Esophagus (tissue), 2 donors: Measurements from ENCODE around the gene PCYT2. TPM values are rescaled to one million over a fixed set of nuclear protein-coding genes. Genes with fewer than 3 reads are reported as not detected.
A peak's percentile ranks its signal among the peaks of the same experiment; 100 is the strongest.

Source experiments
- H3K27ac ChIP-seq, 2 donors: one replicate each; pipeline ENCODE4 v1.5.1; 2013; ENCODE audit warnings: low read depth in 2 of 2, mild to moderate bottlenecking in 2 of 2, inconsistent platforms in 1 of 2, low read length in 1 of 2, moderate library complexity in 1 of 2
- H3K27me3 ChIP-seq, 2 donors: one replicate each; pipeline ENCODE4 v1.6.1; 2013; ENCODE audit warnings: low read length in 2 of 2, control low read depth in 1 of 2, mild to moderate bottlenecking in 1 of 2; ENCODE audit not compliant: insufficient read depth in 2 of 2, control insufficient read depth in 1 of 2
- H3K36me3 ChIP-seq, 2 donors: one replicate each; pipeline ENCODE4 v1.6.1; 2013; ENCODE audit warnings: low read length in 1 of 2; ENCODE audit not compliant: control insufficient read depth in 2 of 2, insufficient read depth in 2 of 2
- H3K4me1 ChIP-seq, 2 donors: one replicate each; pipeline ENCODE4 v1.6.1; 2013; ENCODE audit warnings: low read length in 1 of 2; ENCODE audit not compliant: control insufficient read depth in 2 of 2, insufficient read depth in 2 of 2
- H3K4me3 ChIP-seq, 2 donors: one replicate each; pipeline ENCODE4 v1.5.1; 2013; ENCODE audit warnings: low read length in 2 of 2, mild to moderate bottlenecking in 2 of 2, low read depth in 1 of 2, moderate library complexity in 1 of 2
- H3K9me3 ChIP-seq, 2 donors: one replicate each; pipeline ENCODE4 v1.6.1; 2013; ENCODE audit warnings: mild to moderate bottlenecking in 2 of 2, low read depth in 1 of 2, low read length in 1 of 2, moderate library complexity in 1 of 2; ENCODE audit not compliant: control insufficient read depth in 2 of 2, insufficient read depth in 1 of 2
- WGBS, 2 donors: extraction: QIAGEN DNeasy Blood & Tissue Kit; methylation state at CpG; one replicate each; pipeline ENCODE4 v1.1.7; 2013; 5-methylcytosine and 5-hydroxymethylcytosine counted together
- polyA plus RNA-seq, 2 donors: library from polyadenylated mRNA; stranded (reverse); fragments of 200-250 nt; gene quantifications; one replicate each; pipeline ENCODE4 v1.2.3, GENCODE V29; 2013
- donor health status: healthy with polysubstance abuse.
- donor health status: Bipolar disorder and iron deficiency.

Gene PCYT2
- polyA plus RNA-seq, 2 donors, result 23.1 to 46.5 TPM

GRCh38 chr17:81859906-81860755, 51.1 kb downstream of the PCYT2 start, which contains the start of gene P4HB:
P4HB (minus strand) TSS chr17:81860535; CDS start chr17:81860471, 64 bp downstream.
- Histone ChIP-seq H3K27ac (peak within 1 kb of the TSS; percentile 98 to 99), H3K4me3 (peak within 1 kb of the TSS; percentile 80 to 95), H3K27me3 (no peaks in the 10 kb centered on the region), H3K9me3 (no peaks in the 10 kb centered on the region), H3K36me3 (peaks cover 0 to 18% of the 10 kb centered on the region in 2 donors), H3K4me1 (peaks cover 3 to 13% of the 10 kb centered on the region in 2 donors)
- 0 to 1% methylated on average over 82 to 95 of the region's 95 CpGs for WGBS, 2 donors

GRCh38 chr17:81858967-81859905, 52.0 kb downstream of the PCYT2 start:
- H3K36me3 ChIP-seq, result peaks cover 0 to 25% of the 10 kb centered on the region in 2 donors
- peak overlapping the region; percentile 95 to 97 for H3K27ac ChIP-seq
- H3K27me3 ChIP-seq, result no peaks in the 10 kb centered on the region
- no peaks in the 10 kb centered on the region for H3K9me3 ChIP-seq
- 43 to 50% methylated on average over 23 of the region's 23 CpGs for WGBS, 2 donors
- H3K4me1 ChIP-seq, result peaks cover 3 to 14% of the 10 kb centered on the region in 2 donors
- H3K4me3 ChIP-seq, result peak overlapping the region; percentile 65 to 95

- H3K4me1 ChIP-seq, result peaks cover 3 to 16% of the 10 kb centered on the region in 2 donors
- peak overlapping the region; percentile 2 to 95 for H3K27ac ChIP-seq
- WGBS, 2 donors, result 56 to 69% methylated on average over 30 of the region's 30 CpGs
- no peaks in the 10 kb centered on the region for H3K9me3 ChIP-seq
- H3K4me3 ChIP-seq, result peak overlapping the region; percentile 65 to 95
- no peaks in the 10 kb centered on the region for H3K27me3 ChIP-seq
- H3K36me3 ChIP-seq, result peaks cover 5 to 32% of the 10 kb centered on the region in 2 donors
Measured at GRCh38 chr17:81858170-81858966, 52.8 kb downstream of the PCYT2 start.

- Histone ChIP-seq H3K4me1 (peaks cover 3 to 16% of the 10 kb centered on the region in 2 donors), H3K27ac (peak overlapping the region; percentile 69 to 93), H3K4me3 (no peak overlapping the region), H3K9me3 (no peaks in the 10 kb centered on the region), H3K36me3 (peaks cover 9 to 43% of the 10 kb centered on the region in 2 donors), H3K27me3 (no peaks in the 10 kb centered on the region)
- whole genome bisulfite sequencing, 2 donors, result 48 to 55% methylated on average over 29 of the region's 29 CpGs
Measured at GRCh38 chr17:81854974-81855774, 56.0 kb downstream of the PCYT2 start.

- no peak overlapping the region for H3K27ac ChIP-seq
- peaks cover 9 to 34% of the 10 kb centered on the region in 2 donors for H3K36me3 ChIP-seq
- no peaks in the 10 kb centered on the region for H3K9me3 ChIP-seq
- 88 to 92% methylated on average over 12 of the region's 12 CpGs for WGBS, 2 donors
- peaks cover 0 to 3% of the 10 kb centered on the region in 2 donors for H3K4me1 ChIP-seq
- H3K4me3 ChIP-seq, result no peak overlapping the region
- H3K27me3 ChIP-seq, result no peaks in the 10 kb centered on the region
Measured at GRCh38 chr17:81852237-81852636, 59.0 kb downstream of the PCYT2 start.

GRCh38 chr17:81851423-81851822, 59.8 kb downstream of the PCYT2 start:
- 93% methylated on average over 16 of the region's 16 CpGs for WGBS, 2 donors
- peaks cover 9 to 42% of the 10 kb centered on the region in 2 donors for H3K36me3 ChIP-seq

More at GRCh38 chr17:81851423-81851822, 59.8 kb downstream of the PCYT2 start:
- Histone ChIP-seq H3K4me1 (peaks cover 0 to 6% of the 10 kb centered on the region in 2 donors), H3K27ac (no peak overlapping the region), H3K4me3 (no peak overlapping the region), H3K9me3 (no peaks in the 10 kb centered on the region), H3K27me3 (no peaks in the 10 kb centered on the region)

Other genes with a start within 250 kb of the PCYT2 start
- 10 to 100 TPM; 38.1 to 46.1 TPM for gene OXLD1, start 244.8 kb downstream of the PCYT2 start, polyA plus RNA-seq
- gene CCDC137, start 244.7 kb downstream of the PCYT2 start, polyA plus RNA-seq, result 10 to 100 TPM; 22.2 to 33.0 TPM
- 10 to 100 TPM; 36.2 to 53.9 TPM for gene ARL16, start 227.6 kb downstream of the PCYT2 start, polyA plus RNA-seq
- gene HGS, start 227.4 kb downstream of the PCYT2 start, polyA plus RNA-seq, result 100 to 1,000 TPM in 1 of 2 donors, 10 to 100 TPM in 1; 83.6 to 131 TPM
- gene MRPL12, start 208.0 kb downstream of the PCYT2 start, polyA plus RNA-seq, result 100 to 1,000 TPM; 136 to 173 TPM
- 10 to 100 TPM; 40.5 to 42.4 TPM for gene SLC25A10, start 199.1 kb downstream of the PCYT2 start, polyA plus RNA-seq
- under 1 TPM; 0.11 to 0.14 TPM for gene GCGR, start 107.2 kb downstream of the PCYT2 start, polyA plus RNA-seq
- 10 to 100 TPM; 24.7 to 32.3 TPM for gene MCRIP1, start 78.1 kb downstream of the PCYT2 start, polyA plus RNA-seq
- gene PPP1R27, start 76.3 kb downstream of the PCYT2 start, polyA plus RNA-seq, result under 1 TPM; 0.25 to 0.98 TPM
- gene P4HB, start 50.9 kb downstream of the PCYT2 start, polyA plus RNA-seq, result 100 to 1,000 TPM; 582 to 595 TPM
- 100 to 1,000 TPM; 201 to 209 TPM for gene ARHGDIA, start 40.1 kb downstream of the PCYT2 start, polyA plus RNA-seq
- 10 to 100 TPM; 16.3 to 61.0 TPM for gene ALYREF, start 19.8 kb downstream of the PCYT2 start, polyA plus RNA-seq
- 100 to 1,000 TPM; 127 to 187 TPM for gene ANAPC11, start 19.7 kb downstream of the PCYT2 start, polyA plus RNA-seq
- gene NPB, start 9.2 kb downstream of the PCYT2 start, polyA plus RNA-seq, result under 1 TPM; 0.33 to 0.49 TPM
- 10 to 100 TPM; 64.9 to 84.0 TPM for gene SIRT7, start 6.8 kb upstream of the PCYT2 start, polyA plus RNA-seq
- gene MAFG, start 16.3 kb upstream of the PCYT2 start, polyA plus RNA-seq, result 10 to 100 TPM; 10.3 to 11.9 TPM
- gene PYCR1, start 25.9 kb upstream of the PCYT2 start, polyA plus RNA-seq, result 10 to 100 TPM in 1 of 2 donors, 1 to 10 TPM in 1; 6.5 to 18.1 TPM
- not detected for gene MYADML2, start 35.8 kb upstream of the PCYT2 start, polyA plus RNA-seq
- gene NOTUM, start 49.8 kb upstream of the PCYT2 start, polyA plus RNA-seq, result under 1 TPM; 0.07 to 0.08 TPM
- gene ASPSCR1, start 66.2 kb upstream of the PCYT2 start, polyA plus RNA-seq, result 10 to 100 TPM; 19.1 to 29.8 TPM
- 100 to 1,000 TPM in 1 of 2 donors, 10 to 100 TPM in 1; 86.8 to 117 TPM for gene CENPX, start 111.5 kb upstream of the PCYT2 start, polyA plus RNA-seq
- 10 to 100 TPM; 10.6 to 17.2 TPM for gene LRRC45, start 111.9 kb upstream of the PCYT2 start, polyA plus RNA-seq
- 1 to 10 TPM; 7.1 to 9.6 TPM for gene RAC3, start 120.3 kb upstream of the PCYT2 start, polyA plus RNA-seq
- 100 to 1,000 TPM; 136 to 145 TPM for gene DCXR, start 126.3 kb upstream of the PCYT2 start, polyA plus RNA-seq
- 10 to 100 TPM; 27.4 to 36.4 TPM for gene RFNG, start 140.4 kb upstream of the PCYT2 start, polyA plus RNA-seq
- gene GPS1, start 140.5 kb upstream of the PCYT2 start, polyA plus RNA-seq, result 10 to 100 TPM; 61.7 to 65.8 TPM
- gene DUS1L, start 154.4 kb upstream of the PCYT2 start, polyA plus RNA-seq, result 100 to 1,000 TPM; 118 to 182 TPM
- gene FASN, start 186.8 kb upstream of the PCYT2 start, polyA plus RNA-seq, result 10 to 100 TPM; 92.2 to 95.9 TPM